Measurements from ENCODE around the gene SHISA2.
A peak's percentile ranks its signal among the peaks of the same experiment; 100 is the strongest.
"Not testable (repeated sequence)": the region's sequence is repeated elsewhere in the genome, so short reads cannot be mapped to it uniquely, and the experiment has no call there.

The SHISA2 gene

DNA sequence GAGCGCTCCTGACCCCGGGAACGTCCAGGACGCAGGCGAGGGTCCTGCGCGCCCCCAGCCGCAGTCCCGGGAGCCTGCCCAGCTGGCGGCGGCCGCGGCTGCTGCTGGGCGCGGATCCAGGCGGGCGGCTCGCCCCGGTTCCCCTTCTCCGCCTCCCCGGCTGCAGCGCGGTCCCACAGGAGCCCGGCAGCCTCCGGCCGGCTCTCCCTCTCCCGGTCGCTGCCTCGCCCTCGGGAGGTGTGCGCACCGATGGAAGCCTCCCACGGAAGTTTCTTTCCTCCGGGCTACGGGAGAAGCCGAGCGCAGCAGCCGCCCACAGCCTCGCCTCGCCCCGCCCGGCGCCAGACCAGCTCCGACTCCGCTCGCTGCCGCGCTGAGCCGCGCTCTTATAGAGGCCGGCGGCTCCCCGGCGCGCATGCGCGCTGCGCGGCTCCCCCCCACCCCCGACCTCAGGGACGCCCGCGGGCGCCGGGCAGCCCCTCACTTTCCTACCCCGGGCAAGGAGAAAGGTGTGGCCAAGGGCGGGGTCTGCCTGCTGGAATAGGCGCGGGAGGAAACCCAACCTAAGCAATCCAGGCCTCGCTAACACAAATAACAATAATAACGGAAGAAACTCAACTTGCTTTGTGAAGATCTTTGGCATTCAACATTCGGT lies at the start of gene SHISA2:
TSS of gene SHISA2 (minus strand) at position 360 of the 655 bp plus-strand sequence. CDS start 1,041 bp downstream, outside the sequence.
- peak; percentile 23 for DNase-seq (ENCODE audit: low read depth)

DNA sequence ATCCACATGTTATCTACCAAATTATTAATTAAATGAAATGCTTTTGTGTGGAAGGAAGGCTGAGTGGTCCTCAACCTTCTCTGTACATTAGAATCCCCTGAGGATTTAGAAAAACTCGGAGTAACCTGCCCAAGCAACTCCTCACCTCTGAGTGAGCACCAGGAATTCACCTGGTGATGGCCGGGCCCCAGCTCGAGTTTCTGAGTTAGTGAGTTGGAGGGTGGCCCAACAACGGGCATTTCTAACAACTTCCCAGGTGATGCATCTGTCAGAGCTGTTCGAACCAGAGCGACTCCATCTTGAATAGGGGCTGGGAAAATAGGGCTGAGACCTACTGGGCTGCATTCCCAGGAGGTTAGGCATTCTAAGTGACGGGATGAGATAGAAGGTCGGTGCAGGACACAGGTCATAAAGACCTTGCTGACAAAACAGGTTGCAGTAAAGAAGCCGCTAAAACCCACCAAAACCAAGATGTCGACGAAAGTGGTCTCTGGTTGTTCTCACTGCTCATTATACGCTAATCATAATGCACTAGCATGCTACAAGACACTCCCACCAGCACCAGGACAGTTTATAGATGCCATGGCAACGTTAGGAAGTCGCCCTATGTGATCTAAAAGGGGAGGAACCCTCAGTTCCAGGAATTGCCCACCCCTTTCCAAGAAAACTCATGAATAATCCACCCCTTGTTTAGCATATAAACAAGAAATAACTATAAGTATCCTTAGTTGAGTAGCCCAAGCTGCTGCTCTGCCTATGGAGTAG lies 44.2 kb upstream of the SHISA2 start:
- no peak for DNase-seq (ENCODE audit: low read depth)

DNA sequence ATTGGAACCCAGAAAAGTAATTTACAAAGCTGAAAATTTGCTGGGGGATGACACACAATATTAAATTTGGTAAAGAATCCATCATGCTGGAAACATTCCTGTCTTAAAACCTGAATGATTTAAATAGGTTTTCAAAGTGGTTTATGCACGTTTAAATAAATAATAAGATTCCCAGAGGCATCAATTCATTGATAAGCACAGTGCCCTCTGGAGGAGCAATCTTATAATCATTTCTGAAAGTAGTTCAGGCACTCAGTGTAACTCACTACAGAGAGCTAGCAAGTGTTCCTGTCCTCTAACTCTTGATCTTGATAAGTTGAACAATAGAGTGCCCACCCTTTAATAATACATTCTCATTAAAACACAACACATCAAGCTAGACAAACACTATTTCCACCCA lies 43.5 kb upstream of the SHISA2 start:
- DNase-seq (ENCODE audit: low read depth), result no peak

DNA sequence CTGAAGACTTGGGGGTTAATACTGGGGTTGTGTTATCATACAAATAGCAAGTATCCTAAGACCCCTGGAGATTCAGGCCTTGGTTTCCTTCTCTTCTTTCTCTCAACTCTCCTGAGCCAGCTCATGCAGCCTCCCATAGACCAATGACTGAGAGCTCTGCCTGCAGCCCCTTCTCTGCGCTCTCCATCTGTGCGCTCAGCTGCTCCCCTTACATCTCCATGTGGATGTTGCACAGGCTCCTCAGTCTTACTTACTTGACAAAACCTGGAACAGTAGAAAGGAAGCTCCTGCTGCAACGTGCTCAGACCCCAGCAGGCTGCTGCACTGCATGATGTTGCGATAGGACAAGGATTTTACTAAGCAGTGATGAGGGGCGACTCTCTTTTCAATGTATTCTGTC lies 25.0 kb upstream of the SHISA2 start:
- not testable (repeated sequence) for DNase-seq (ENCODE audit: low read depth)

DNA sequence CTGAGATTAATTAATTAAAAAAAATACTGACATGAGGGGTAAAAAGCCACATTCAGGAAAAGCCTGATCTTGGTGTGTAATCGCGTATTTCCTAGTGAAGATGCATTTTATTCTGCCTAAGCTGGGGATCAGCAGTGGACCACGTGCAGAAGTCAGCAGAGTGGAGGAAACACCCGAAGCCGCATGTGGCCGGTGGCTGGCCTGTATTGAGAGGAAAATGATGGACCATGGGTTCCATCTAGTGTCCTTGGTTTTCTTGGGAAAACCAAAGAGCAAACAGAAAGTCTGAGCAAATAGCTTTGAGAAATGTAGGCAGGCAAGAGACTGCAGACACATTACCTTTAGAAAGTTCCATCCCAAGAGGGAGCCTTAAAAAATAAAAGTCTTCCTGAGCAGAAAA lies 23.7 kb upstream of the SHISA2 start:
- DNase-seq (ENCODE audit: low read depth), result no peak

DNA sequence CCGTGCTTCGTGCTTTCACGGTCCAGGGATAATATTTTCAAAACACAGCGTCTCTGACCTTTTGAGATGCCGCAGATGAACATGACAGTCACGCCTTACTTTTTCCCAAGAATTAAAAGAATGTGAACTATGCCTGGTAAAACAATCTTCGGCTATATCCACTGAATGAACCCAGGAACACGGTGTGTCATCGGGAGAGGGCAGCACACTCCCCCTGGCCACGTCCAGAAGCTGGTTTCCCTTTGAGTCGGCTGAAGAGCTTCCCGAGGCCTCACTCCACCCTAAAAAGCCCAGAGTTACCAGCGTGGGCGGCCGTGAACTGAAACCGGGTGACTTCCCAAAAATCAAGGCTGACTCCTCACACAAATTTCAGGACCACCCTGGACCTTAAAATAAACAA lies 22.9 kb upstream of the SHISA2 start:
- no peak for DNase-seq (ENCODE audit: low read depth)

DNA sequence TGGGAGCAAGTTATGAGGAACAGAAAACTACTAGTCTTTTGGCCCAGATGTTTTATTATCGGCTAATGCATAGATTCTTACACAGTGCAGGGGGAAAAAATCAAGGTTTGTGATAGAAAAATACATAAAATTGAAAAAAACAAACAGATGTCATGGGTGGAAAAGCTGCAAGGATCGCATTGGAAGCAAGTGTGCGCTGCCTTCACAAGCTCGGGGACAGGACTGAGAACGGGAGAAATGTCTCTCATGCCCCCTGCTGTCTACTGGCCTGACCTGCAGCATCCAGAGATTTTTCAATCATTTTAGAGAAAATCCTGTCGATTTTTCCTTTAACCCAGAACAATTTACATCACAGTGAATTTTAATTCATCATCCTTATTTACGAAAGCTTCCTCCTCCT lies 20.5 kb upstream of the SHISA2 start:
- DNase-seq (ENCODE audit: low read depth), result not testable (repeated sequence)

DNA sequence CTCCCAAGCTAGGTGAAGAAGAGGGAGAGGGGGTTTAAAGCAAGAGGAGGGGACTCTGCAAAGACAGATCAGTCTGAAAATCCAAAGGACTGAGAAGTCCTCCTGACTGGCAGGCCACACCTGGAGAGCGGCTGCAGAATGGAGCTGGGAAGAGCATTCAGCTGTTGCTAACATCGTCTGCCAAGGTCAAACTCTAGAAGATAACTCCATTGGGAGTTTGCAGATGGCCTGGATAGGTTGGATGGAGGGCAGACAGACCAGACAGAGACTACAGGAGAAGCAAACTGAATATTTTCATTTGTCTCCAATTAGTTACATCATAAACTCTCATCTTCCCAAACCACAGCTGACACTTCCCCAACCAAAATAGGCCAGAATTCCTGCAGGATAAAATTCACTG lies 19.9 kb upstream of the SHISA2 start:
- no peak for DNase-seq (ENCODE audit: low read depth)

DNA sequence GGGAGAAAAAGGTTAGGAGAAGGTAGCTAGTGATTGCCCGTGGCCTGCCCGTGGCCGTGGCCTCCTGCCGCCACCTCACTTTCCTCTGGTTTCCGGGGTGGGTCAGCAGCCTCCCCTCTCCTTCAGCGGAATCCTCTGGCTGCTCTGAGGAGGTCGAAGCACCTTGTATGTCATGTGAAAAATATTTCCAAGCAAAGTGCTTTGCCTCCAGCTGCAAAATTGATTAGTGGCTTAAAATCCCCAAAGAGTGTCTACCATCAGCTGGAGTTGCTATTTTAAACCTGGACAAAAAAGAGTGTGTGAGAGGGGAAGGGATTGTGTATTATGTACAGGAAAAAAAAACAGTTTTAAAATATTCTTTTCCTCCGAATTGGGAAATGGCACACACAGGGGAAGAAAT lies 17.8 kb upstream of the SHISA2 start:
- DNase-seq (ENCODE audit: low read depth), result not testable (repeated sequence)

DNA sequence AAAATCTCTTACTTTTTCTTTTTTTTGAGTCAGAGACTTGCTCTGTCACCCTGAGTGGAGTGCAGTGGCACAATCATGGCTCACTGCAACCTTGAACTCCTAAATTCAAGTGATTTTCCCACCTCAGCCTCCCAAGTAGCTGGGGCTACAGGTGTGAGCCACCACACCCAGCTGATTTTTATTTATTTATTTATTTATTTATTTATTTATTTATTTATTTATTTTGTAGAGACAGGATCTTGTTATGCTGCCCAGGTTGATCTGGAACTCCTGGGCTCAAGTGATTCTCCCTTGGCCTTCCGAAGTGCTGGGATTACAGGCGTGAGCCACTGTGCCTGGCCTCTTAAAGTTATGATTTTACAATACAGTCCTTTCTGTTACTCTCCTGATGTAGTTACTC lies 16.6 kb upstream of the SHISA2 start:
- not testable (repeated sequence) for DNase-seq (ENCODE audit: low read depth)

DNA sequence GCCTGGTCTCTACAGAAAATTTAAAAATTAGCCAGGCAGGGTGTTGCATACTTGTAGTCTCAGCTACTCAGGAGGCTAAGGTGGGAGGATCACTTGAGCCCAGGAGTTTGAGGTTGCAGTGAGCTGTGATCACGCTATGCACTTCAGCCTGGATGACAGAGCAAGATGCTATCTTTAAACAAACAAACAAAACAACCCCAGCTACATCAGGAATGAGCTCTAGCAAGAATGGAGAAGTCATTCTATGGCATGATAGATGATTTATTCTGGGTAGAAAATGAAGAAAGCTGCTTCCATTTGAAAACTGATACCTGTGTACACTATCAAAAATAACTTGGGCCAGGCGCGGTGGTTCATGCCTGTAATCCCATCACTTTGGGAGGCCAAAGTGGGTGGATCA lies 15.8 kb upstream of the SHISA2 start:
- DNase-seq (ENCODE audit: low read depth), result no peak

DNA sequence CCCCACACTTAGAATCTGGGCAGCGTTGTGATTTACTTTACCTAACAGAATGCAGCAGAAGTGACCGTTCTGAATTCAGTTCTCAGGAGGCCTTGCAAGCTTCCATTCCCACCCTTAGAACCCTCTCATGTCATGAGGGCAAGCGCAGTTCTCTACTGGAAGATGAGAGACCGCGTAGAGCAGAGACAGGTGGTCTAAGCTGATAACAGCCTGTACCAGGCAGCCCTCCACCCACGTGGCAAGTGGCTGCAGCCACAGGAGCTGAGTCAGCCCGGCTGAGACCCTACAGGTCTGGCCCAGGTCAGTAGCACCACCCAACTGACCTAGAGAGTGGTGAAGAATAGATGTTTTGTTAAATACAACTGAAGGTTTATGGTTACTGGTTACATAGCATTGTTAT lies 14.7 kb upstream of the SHISA2 start:
- not testable (repeated sequence) for DNase-seq (ENCODE audit: low read depth)

DNA sequence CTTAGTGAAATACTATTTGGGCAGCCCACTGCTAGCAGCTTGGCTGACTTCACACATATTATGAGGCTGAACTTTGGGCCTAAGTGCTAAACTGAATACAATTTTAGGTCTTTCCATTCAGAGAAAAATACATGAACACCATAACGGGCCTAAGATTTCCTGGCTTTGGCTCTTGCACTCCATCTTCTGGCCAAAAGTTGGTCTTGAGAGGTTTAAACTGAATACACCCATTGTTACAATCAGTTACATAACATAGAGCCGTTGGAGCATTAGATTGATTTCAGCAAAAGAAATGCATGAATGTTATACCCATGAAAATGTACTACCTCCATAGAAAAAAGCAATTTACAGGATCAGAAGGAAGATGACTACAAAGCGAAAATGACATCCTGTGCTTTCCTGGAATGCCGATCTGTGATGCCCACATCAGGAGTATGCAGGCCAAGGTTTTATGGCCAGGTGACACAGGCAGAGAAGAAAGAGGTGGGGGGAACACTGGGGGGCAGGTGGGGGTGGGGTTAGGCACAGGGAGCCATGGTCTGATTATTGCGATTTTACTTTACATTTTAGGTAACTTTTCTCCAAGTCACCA lies 11.1 kb upstream of the SHISA2 start:
- DNase-seq (ENCODE audit: low read depth), result no peak

DNA sequence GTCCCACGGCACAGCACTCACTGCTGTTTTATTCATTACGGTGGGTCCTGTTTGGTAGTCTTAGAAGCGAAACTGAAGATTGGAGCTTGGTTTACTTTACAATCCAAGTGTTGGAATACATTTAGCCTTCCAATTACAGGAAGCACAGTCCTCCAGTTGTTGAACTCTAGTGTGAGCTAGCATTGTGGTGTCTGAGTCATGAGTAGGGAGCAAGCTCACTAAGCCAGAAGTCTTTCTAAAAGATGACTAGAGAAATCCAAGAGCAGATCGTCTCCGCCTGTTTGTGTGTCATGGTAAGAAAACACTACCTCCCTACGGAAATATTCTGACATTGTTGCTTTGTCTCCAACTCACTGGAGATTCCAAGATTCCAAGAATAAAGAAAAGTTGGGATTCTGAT lies 10.1 kb upstream of the SHISA2 start:
- DNase-seq (ENCODE audit: low read depth), result no peak

DNA sequence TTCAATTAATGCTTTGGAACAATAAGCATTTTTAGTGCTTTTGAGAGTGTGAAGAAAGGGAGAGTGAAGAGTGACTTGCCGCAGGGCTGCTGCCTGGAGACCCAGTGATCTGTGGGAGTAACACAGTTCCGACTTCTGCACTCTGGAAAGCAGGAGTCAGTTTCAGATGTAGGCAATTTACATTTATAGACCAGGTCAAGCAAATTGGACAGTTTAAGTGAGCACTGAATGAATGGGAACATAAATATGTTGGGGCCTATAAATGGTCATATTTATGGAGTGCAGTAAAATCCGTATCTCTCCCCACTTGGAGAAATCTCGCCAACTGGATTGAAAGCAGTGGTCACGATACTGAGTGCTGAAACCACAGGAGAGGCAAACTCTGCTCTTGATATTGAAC lies 9.4 kb upstream of the SHISA2 start:
- DNase-seq (ENCODE audit: low read depth), result no peak

DNA sequence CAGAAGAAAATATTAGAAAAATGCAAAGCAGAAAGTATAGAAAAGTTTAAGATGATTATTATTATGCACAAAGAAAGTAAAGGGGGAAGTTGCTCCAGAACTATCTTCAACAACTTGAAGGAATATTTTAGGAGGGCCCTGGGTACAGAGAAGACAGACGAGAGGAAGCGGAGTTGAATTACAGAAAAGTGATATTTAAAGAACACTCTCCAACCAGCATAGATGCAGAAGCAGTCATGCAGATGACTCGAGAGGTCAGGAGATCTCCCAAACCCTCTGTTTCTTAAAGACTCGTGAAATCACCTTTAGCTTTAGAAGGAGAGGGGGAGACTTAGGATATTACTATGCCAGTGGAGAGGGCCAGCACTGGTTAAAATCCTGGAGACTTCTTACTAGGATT lies 8.5 kb upstream of the SHISA2 start:
- DNase-seq (ENCODE audit: low read depth), result no peak

DNA sequence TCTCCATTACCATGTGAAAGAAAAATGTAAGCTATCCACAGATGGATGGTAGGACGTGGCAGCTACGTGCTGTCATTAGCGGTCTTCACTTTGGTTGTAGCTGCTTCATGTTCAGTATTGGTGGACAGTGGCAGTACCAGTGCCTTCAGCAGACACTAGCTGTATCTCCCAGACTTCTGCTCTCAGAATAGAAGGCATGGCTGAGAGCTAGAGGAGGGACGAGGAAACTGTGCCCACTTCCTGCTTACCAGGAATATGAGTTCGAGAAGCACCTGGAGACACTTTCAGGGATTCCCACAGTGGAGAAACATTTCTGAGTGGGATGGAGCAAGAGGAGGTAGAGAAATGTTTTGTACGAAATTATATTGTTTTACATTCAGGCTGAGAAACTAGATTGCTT lies 6.9 kb upstream of the SHISA2 start:
- DNase-seq (ENCODE audit: low read depth), result no peak

DNA sequence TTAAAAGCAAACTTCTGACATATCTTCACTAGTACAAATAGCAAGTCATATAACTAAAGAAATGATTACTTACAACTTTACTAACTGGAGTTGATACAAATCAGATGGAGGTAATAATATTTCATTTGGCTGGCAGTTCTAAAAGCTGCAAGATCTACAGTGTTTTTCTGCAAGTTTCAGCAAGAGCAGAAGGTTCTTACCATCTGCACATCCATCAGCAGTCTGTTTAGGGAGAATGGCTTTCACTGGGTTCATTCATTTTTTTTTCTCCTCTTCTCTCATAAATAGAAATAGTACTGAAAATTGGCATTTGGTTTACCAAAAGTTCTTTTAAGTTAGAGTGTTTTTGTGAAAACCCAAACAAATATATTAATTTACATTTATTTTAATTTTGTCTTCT lies 3.1 kb upstream of the SHISA2 start:
- no peak for DNase-seq (ENCODE audit: low read depth)

DNA sequence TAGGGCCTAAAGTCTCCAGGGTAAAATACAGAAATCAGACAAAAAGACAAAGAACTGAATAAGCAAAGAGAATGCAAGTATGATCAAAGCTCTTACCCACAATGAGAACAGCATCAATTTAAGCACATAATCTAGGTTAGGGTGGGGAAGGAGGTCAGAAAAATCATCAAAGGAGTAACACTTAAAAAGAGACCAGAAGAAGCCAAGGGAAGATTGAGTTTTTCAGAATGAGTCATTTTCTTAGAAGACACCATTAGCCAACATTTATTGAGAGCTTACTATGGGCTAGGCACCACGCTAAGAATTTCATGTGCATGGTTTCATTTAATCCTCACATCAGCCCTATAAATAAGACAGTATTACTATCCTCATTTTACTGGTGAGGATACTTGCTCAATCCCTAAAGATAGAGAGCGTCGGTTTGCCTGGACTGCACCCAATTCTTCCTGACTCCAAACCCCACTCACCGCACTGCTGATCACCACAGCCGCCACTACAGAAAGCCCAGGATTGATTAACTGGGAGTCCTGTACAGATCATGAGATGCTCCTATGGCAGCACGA lies 1.7 kb upstream of the SHISA2 start:
- no peak for DNase-seq (ENCODE audit: low read depth)

DNA sequence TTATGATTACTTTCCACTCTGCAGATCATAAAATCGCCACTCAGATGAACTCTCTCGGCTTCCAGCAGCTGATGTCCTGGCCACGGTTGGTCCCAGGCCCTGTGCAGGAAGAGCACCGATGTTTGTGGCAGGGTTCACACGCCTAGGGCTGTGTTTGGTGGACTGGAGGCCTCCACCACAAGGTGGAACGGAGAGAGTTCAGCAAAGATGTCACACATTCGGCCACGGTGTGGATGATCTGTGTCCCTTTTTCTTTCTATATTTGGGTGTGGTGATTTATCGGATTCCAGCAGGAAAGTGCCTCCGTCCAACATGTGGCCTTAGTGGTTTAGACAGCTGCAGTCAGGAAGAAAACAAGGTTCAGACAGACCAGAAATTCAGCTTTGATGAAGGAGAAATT lies 521 bp upstream of the SHISA2 start:
- DNase-seq (ENCODE audit: low read depth), result no peak

DNA sequence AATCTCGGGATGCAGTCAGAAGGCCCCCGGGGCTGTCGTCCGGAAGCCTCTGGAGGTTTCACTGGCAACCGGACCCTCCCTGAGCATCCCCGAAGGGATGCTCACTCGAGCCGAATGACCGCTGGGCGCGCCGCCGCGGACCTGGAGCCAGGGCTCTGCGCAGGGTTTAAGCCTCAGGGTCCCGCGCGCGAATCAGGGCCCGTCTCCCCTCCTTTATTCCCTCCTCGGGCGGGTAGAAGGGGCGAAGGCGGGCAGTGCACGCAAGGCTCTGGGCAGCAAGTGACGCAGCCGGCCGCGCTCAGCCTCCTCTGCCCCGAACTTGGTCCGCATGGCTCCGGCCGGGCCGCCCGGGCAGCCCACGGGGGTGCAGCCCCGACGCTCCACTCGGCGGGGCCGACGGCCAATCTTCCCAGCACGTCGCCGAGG lies 572 bp downstream of the SHISA2 start:
- peak; percentile 4 for DNase-seq (ENCODE audit: low read depth)

DNA sequence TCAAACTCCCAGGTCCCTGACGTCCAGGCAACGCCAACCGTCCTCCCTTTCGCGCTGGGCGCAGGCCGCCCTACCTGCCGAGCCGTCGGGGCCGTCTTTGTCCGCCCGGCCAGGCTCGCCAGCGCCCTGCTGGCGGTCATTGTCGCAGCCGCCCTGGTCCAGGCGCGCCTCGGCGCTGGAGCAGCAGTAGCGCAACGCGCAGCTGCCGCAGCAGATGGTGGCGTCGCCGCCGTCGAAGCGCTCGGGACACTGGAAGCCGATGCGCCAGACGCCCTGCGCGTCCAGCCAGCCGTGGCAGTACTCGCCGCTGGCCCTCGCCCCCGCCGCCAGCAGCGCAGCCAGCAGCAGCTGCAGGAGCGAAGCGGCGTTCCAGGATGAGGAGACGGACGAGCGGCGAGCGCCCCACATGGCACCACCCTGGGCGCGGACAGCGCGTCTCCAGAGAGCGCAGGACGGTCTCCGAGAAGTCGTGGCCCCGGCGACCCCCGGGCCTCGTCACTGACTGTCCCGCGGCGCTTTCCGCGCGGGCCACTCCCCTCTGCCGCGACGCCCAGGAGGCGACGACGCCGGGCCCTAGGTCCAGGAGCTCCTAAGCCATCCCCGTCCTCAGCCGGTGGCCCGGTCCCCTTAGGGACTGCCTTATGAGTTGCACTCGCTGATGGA lies 1.1 kb downstream of the SHISA2 start:
- peak; percentile 3 for DNase-seq (ENCODE audit: low read depth)

DNA sequence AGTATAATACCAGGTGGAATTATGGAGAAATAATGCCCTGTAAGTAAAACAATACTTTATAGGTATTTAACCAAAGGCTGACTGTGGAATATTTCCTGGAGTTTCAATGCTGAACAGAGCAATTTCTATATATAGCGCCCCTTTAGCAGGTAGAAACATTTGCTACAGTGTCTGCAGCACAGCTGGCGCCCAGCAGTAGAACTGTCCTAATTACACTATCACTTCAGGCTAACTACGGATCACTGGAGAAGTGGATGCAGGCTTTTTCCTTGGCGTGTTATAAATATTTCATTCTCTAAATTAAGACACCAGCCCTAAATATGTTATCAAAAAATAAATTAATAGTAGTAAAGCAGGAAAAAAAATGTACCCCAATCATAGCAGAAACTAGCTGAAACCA lies 3.1 kb downstream of the SHISA2 start:
- DNase-seq (ENCODE audit: low read depth), result no peak
